HS-5 (cell line): Measurements from ENCODE around the gene TET2.
"Not testable (repeated sequence)": the region's sequence is repeated elsewhere in the genome, so short reads cannot be mapped to it uniquely, and the experiment has no call there.

Experiments
- DNase-seq: peaks from one replicate; pipeline ENCODE4 v3.0.0-alpha.2; 2012; ENCODE audit warnings: low read depth

The TET2 gene

GRCh38 chr4:105293360-105293759 lies 146.7 kb downstream of the TET2 start:
- no peak for DNase-seq

- no peak for DNase-seq
Measured at GRCh38 chr4:105296672-105297071, 150.0 kb downstream of the TET2 start.

- DNase-seq: not testable (repeated sequence)
Measured at GRCh38 chr4:105299027-105299426, 152.4 kb downstream of the TET2 start.

- no peak for DNase-seq
Measured at GRCh38 chr4:105304085-105304484, 157.4 kb downstream of the TET2 start.

GRCh38 chr4:105305019-105305836 lies 158.6 kb downstream of the TET2 start:
- DNase-seq: no peak

- DNase-seq: no peak
Measured at GRCh38 chr4:105306158-105306781, 159.6 kb downstream of the TET2 start.

GRCh38 chr4:105306820-105307219 lies 160.1 kb downstream of the TET2 start:
- DNase-seq: no peak

- no peak for DNase-seq
Measured at GRCh38 chr4:105318486-105318885, 171.8 kb downstream of the TET2 start.

- DNase-seq: no peak
Measured at GRCh38 chr4:105327222-105327621, 180.5 kb downstream of the TET2 start.

- DNase-seq: no peak
Measured at GRCh38 chr4:105327956-105328355, 181.3 kb downstream of the TET2 start.

GRCh38 chr4:105329081-105329480 lies 182.4 kb downstream of the TET2 start:
- DNase-seq: no peak
